IPS-18a (cell line): ENCODE results near the gene CACNA1I.

Source experiments
- H3K27ac ChIP-seq: one replicate; pipeline ENCODE4 v1.5.1; 2013; ENCODE audit warnings: low read length
- H3K27me3 ChIP-seq: one replicate; pipeline ENCODE4 v1.6.1; 2013; ENCODE audit warnings: mild to moderate bottlenecking, low read length; ENCODE audit not compliant: control insufficient read depth, insufficient read depth
- H3K36me3 ChIP-seq: one replicate; pipeline ENCODE4 v1.6.1; 2013; ENCODE audit warnings: low read depth, low read length; ENCODE audit not compliant: control insufficient read depth
- H3K4me1 ChIP-seq: one replicate; pipeline ENCODE4 v1.6.1; 2013; ENCODE audit warnings: low read depth, low read length; ENCODE audit not compliant: control insufficient read depth
- H3K4me3 ChIP-seq: one replicate; pipeline ENCODE4 v1.5.1; 2013; ENCODE audit warnings: low read length
- H3K9ac ChIP-seq: one replicate; pipeline ENCODE4 v1.6.1; 2013; ENCODE audit warnings: mild to moderate bottlenecking, low read length, moderate library complexity
- H3K9me3 ChIP-seq: one replicate; pipeline ENCODE4 v1.6.1; 2013; ENCODE audit warnings: low read depth, low read length; ENCODE audit not compliant: control insufficient read depth

CACNA1I gene

DNA sequence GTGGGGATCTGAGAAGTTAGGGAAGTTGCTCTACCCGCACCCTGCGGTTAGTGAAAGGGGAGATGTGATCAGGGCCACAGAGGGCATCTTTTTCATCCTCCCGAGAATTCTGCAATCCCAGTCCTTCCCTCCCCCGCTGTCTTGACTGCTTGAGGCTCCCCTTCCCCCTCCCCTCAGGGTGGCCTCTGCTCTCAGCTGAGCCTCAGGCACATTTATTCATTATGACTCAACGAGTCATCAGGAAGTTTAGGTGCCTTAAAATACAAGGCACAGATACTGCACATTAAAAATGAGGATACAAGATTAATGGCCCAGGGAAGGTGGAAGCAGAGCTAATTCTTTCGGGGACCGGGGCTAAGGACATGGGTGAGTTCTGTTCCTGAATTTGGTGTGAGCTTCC lies 104.0 kb downstream of the CACNA1I start:
- no peak overlapping the region for H3K27ac ChIP-seq
- no peaks in the 10 kb centered on the region for H3K36me3 ChIP-seq
- H3K27me3 ChIP-seq: no peaks in the 10 kb centered on the region
- no peaks in the 10 kb centered on the region for H3K4me1 ChIP-seq
- H3K9ac ChIP-seq: no peak overlapping the region
- peaks cover 5% of the 10 kb centered on the region for H3K9me3 ChIP-seq
- no peak overlapping the region for H3K4me3 ChIP-seq

DNA sequence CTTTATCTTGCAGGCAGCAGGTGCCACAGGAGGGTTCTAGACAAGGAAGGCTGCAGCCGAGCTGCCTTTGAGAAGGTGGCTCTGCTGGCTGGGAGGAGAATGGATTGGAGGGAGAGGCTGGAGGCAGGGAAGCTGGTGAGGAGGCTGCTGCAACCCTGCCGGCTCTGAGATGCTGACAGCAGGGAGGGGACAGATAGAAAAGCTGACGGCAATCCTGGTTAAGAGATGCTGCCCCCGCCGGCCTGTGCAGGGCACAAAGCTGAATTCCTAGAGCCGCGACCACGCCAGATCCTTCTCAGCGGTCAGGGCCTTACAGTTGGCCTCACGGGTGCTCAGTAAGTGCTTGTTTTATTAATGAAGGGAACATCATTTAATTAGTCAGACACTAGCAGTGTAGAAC lies 105.4 kb downstream of the CACNA1I start:
- H3K27me3 ChIP-seq: no peaks in the 10 kb centered on the region
- peaks cover 5% of the 10 kb centered on the region for H3K9me3 ChIP-seq
- no peak overlapping the region for H3K27ac ChIP-seq
- H3K4me3 ChIP-seq: no peak overlapping the region
- no peaks in the 10 kb centered on the region for H3K4me1 ChIP-seq
- H3K36me3 ChIP-seq: no peaks in the 10 kb centered on the region
- no peak overlapping the region for H3K9ac ChIP-seq

DNA sequence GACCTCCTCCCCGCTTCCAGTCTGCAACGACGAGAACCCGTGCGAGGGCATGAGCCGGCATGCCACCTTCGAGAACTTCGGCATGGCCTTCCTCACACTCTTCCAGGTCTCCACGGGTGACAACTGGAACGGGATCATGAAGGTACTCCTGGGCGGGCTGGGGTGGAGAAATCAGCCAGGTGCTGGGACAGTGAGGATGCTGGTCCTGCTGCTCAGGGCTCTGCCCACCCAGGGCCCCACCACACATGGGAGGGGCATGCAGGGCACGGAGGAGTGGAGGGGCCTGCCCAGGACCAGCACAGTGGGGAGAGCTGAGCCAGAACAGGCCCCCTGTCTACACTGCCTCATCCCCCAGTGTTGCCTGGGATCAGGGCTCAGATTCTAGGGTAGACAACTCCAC lies 107.4 kb downstream of the CACNA1I start:
- no peak overlapping the region for H3K27ac ChIP-seq
- no peaks in the 10 kb centered on the region for H3K27me3 ChIP-seq
- H3K4me1 ChIP-seq: no peaks in the 10 kb centered on the region
- no peak overlapping the region for H3K9ac ChIP-seq
- H3K36me3 ChIP-seq: no peaks in the 10 kb centered on the region
- H3K4me3 ChIP-seq: no peak overlapping the region
- H3K9me3 ChIP-seq: no peaks in the 10 kb centered on the region

DNA sequence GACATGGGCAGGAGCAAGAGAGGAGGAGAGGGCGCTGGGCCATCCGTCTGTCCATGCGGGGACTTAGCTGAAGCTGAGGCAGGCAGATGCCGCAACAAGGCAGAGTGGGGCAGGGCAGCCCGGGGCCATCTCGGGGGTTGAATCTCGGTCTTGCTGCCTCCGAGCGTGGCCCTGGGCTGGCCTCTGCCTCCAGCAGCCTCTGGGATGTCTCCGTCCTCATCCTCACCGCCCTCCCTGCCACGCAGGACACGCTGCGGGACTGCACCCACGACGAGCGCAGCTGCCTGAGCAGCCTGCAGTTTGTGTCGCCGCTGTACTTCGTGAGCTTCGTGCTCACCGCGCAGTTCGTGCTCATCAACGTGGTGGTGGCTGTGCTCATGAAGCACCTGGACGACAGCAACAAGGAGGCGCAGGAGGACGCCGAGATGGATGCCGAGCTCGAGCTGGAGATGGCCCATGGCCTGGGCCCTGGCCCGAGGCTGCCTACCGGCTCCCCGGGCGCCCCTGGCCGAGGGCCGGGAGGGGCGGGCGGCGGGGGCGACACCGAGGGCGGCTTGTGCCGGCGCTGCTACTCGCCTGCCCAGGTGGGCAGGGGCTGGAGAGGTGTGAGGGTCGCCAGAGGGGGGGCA lies 108.4 kb downstream of the CACNA1I start:
- H3K9me3 ChIP-seq: no peaks in the 10 kb centered on the region
- H3K36me3 ChIP-seq: no peaks in the 10 kb centered on the region
- no peaks in the 10 kb centered on the region for H3K27me3 ChIP-seq
- H3K27ac ChIP-seq: no peak overlapping the region
- H3K4me3 ChIP-seq: no peak overlapping the region
- no peak overlapping the region for H3K9ac ChIP-seq
- H3K4me1 ChIP-seq: no peaks in the 10 kb centered on the region

DNA sequence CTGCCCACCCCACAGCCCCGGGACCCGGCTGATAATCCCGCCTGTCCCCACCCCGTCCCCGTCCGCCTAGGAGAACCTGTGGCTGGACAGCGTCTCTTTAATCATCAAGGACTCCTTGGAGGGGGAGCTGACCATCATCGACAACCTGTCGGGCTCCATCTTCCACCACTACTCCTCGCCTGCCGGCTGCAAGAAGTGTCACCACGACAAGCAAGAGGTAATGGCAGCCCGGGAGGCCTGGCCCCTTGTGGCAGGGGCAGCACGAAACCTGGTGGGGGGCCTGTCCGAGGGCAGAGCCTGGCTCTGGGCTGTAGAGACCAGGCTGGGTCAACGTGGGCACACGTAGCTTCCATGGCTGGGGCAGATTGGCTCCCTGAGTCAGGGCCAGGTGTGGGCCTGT lies 109.1 kb downstream of the CACNA1I start:
- Histone ChIP-seq H3K36me3 (no peaks in the 10 kb centered on the region), H3K9ac (no peak overlapping the region), H3K27ac (no peak overlapping the region), H3K9me3 (no peaks in the 10 kb centered on the region), H3K4me1 (no peaks in the 10 kb centered on the region), H3K27me3 (no peaks in the 10 kb centered on the region), H3K4me3 (no peak overlapping the region)

DNA sequence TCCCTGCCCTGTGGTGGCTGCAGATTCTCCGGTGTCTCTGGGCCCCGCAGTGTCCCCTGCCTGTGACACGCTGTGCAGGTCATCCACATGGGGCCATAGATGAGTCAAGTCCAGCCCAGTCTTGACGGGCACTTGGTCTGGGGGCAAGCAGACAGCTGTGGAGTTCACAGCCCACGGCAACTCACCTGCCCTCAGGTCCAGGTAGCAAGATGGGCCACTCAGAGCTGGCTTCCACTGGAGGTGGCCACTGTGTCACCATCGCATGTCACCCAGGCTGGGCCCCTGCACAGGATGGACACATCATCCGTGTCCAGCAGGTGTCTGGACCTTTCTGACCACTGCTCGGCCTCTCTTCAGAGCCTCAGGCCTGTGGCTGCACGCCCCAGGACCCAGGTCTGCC lies 109.9 kb downstream of the CACNA1I start:
- no peaks in the 10 kb centered on the region for H3K9me3 ChIP-seq
- H3K36me3 ChIP-seq: no peaks in the 10 kb centered on the region
- no peak overlapping the region for H3K4me3 ChIP-seq
- no peaks in the 10 kb centered on the region for H3K27me3 ChIP-seq
- H3K9ac ChIP-seq: no peak overlapping the region
- H3K27ac ChIP-seq: no peak overlapping the region
- H3K4me1 ChIP-seq: no peaks in the 10 kb centered on the region

DNA sequence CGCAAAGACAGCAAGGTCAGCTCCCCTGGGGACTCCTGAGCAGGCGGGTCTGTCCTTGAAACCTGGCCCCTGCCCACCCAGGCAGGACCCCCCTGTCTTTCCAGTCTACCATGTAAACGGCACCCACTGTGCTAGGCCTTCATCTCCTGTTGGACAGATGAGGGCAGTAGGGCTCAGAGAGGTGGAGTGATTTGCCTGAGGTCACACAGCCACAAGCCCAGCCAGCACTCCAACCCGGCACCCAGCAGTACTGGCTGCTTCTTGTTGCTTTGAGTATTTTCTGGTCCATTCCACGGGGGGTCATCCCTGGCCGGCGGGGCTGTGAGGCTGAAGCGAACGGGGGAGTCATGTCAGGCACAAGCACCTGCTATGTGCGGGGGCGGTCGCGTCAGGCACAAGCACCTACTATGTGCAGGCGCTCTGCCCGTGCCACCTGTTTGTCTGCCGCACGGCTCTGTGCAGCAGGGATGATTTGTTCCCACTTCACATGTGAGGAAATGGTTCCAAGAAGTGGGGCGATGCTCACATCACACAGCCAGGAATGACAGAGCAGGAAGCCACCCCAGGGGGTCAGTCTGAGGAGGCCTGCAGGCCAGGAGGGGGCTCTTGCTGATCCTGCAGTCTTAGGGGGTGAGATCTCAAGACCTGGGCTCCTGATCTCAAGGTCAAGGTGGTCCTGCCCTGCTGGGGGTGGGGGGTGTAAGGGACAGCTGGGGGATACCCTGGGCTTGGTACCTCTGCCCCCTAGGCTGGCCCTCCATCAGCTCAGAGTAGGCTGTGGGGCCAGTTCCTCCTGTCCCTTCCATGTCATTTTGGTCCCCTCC lies 110.7 kb downstream of the CACNA1I start:
- no peaks in the 10 kb centered on the region for H3K9me3 ChIP-seq
- H3K27ac ChIP-seq: no peak overlapping the region
- no peak overlapping the region for H3K9ac ChIP-seq
- no peaks in the 10 kb centered on the region for H3K4me1 ChIP-seq
- H3K4me3 ChIP-seq: no peak overlapping the region
- H3K36me3 ChIP-seq: no peaks in the 10 kb centered on the region
- no peaks in the 10 kb centered on the region for H3K27me3 ChIP-seq

DNA sequence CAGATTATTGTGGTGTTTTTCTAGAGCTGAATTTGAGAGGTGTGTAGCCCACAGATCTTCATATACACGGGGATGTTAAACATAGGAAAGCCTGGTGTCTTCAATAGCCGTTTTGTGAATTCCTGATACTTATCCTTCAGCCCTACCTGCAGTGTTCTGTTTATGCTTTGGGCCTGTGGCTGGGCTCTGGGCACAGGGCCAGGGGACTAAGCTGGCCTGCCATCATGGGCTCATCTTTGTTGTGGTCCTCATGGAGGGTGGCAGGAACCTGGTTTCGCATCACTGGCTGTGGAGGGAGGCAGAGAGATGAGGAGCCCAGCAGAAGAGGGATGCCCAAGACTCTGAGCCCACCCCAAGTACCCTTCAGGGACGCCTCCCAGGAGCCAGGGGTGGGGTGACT lies 112.4 kb downstream of the CACNA1I start:
- Histone ChIP-seq H3K27ac (no peak overlapping the region), H3K27me3 (no peaks in the 10 kb centered on the region), H3K4me3 (no peak overlapping the region), H3K4me1 (no peaks in the 10 kb centered on the region), H3K9me3 (no peaks in the 10 kb centered on the region), H3K9ac (no peak overlapping the region), H3K36me3 (no peaks in the 10 kb centered on the region)

DNA sequence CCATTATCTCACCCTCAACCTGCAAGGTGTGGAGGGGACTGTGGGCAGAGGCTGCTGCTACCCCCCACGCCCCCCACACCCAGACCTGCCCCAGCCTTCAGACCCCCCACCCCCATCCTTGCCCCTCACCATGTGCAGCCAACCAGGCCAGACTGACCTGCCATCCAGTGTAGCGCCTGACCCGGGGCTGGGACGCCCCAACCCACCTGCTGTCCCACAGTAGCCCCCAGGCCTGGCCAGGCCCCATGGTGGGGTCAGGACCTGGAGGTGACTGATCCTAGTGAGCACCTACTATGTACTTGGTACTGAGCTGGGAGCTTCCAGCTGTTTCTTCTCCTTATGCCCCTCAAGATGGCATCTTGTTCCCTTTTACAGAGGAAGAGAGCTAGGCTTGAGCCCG lies 113.1 kb downstream of the CACNA1I start:
- Histone ChIP-seq H3K4me1 (no peaks in the 10 kb centered on the region), H3K27me3 (no peaks in the 10 kb centered on the region), H3K4me3 (no peak overlapping the region), H3K9ac (no peak overlapping the region), H3K9me3 (no peaks in the 10 kb centered on the region), H3K36me3 (no peaks in the 10 kb centered on the region), H3K27ac (no peak overlapping the region)

DNA sequence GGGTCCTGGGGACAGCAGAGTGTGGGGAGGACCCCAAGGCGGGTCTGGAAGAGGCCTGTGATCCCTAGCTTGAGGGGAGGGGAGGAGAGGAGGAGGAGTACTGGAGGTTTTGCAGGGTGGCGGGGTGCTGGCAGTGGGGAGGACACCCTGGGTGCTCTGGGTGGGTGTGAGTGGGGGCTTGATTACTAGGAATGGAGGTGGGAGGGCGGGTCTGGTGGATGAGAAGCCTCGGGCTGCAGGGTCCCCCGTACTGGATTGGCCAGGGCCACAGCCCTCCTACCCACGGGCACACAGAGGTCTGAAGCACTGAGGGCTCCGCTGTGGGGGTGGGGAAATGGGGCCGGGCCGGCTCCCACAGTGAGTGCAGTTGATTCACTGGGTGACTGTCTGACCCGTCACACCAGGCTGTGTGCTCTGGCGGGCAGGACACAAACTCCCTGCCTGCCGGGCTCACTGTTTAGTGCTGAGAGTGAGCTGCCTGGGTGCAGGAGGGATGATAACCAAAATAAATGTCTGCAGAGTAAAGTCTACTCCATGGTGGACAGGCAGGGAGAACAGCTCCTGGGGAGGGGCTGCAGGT lies 114.2 kb downstream of the CACNA1I start:
- Histone ChIP-seq H3K27ac (no peak overlapping the region), H3K9ac (no peak overlapping the region), H3K4me1 (no peaks in the 10 kb centered on the region), H3K4me3 (no peak overlapping the region), H3K27me3 (no peaks in the 10 kb centered on the region), H3K9me3 (no peaks in the 10 kb centered on the region), H3K36me3 (no peaks in the 10 kb centered on the region)

DNA sequence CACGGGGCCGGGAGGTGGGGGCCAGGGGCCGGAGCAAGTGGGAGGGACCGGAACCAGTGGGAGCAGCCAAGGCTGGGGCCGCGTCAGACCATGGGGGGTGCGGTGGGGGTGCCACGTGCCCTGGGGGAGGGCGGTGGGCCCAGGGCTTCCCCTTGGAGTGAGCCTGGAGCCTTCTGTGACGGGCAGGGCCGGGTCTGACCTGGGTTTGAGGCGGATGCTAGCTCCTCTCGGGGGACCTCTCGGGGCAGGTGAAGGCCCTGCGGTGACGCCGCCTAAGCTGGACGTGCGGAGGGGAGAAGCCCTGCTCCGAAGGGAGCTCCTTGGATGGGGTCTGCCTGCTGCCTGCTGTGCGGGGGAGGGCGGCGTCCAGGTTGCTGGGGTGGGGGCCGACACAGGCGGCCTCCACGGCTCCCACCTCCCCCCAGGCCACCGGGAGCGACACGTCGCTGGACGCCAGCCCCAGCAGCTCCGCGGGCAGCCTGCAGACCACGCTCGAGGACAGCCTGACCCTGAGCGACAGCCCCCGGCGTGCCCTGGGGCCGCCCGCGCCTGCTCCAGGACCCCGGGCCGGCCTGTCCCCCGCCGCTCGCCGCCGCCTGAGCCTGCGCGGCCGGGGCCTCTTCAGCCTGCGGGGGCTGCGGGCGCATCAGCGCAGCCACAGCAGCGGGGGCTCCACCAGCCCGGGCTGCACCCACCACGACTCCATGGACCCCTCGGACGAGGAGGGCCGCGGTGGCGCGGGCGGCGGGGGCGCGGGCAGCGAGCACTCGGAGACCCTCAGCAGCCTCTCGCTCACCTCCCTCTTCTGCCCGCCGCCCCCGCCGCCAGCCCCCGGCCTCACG lies 115.0 kb downstream of the CACNA1I start:
- no peak overlapping the region for H3K4me3 ChIP-seq
- H3K27ac ChIP-seq: no peak overlapping the region
- H3K4me1 ChIP-seq: no peaks in the 10 kb centered on the region

More for the DNA sequence above, 115.0 kb downstream of the CACNA1I start:
- Histone ChIP-seq H3K9ac (no peak overlapping the region), H3K9me3 (no peaks in the 10 kb centered on the region), H3K36me3 (no peaks in the 10 kb centered on the region), H3K27me3 (no peaks in the 10 kb centered on the region)
